Astrocyte of the spinal cord (primary cell): ENCODE data around the gene GRID1.
"Not testable (repeated sequence)": the region's sequence is repeated elsewhere in the genome, so short reads cannot be mapped to it uniquely, and the experiment has no call there.

Experiments
- DNase-seq: peaks from one replicate; pipeline ENCODE4 v3.0.0; 2011; ENCODE audit warnings: low read depth, low spot score
- H3K4me3 ChIP-seq: 2 replicates; pipeline ENCODE4 v1.5.1; 2011; ENCODE audit warnings: low read depth, mild to moderate bottlenecking, low read length, moderate library complexity
- CTCF ChIP-seq: IDR thresholded peaks from 2 replicates; pipeline ENCODE4 v1.5.1; 2012; ENCODE audit warnings: low read depth, mild to moderate bottlenecking, low read length, inconsistent platforms
- in situ Hi-C: cut with HindIII; loops from 2 replicates; pipeline ENCODE4 v1.10.0; 2017; ENCODE audit warnings: low sequenced_read_pairs

The GRID1 gene

GRCh38 chr10:85961073-85961472 is 405.5 kb downstream of the GRID1 start:
- DNase-seq = no peak
- TF ChIP-seq CTCF = no peak
- no peak overlapping the region for H3K4me3 ChIP-seq
- in situ Hi-C loops = no loop called here

- no peak for DNase-seq
- TF ChIP-seq CTCF = no peak
- H3K4me3 ChIP-seq = no peak overlapping the region
- in situ Hi-C loops = no loop called here
These were observed 407.4 kb downstream of the GRID1 start for GRCh38 chr10:85959239-85959638.

- no peak overlapping the region for H3K4me3 ChIP-seq
- no peak for TF ChIP-seq CTCF
- no peak for DNase-seq
- in situ Hi-C loops = no loop called here
These were observed 415.7 kb downstream of the GRID1 start for GRCh38 chr10:85950921-85951320.

- in situ Hi-C loops = no loop called here
- no peak overlapping the region for H3K4me3 ChIP-seq
- no peak for TF ChIP-seq CTCF
- DNase-seq = no peak
These were observed 419.8 kb downstream of the GRID1 start for GRCh38 chr10:85946713-85947326.

- in situ Hi-C loops = no loop called here
- H3K4me3 ChIP-seq = no peak overlapping the region
- no peak for DNase-seq
- no peak for TF ChIP-seq CTCF
These were observed 430.4 kb downstream of the GRID1 start for GRCh38 chr10:85936161-85936560.

GRCh38 chr10:85934586-85934985 is 432.0 kb downstream of the GRID1 start:
- no peak overlapping the region for H3K4me3 ChIP-seq
- in situ Hi-C loops = no loop called here

GRCh38 chr10:85929993-85930392 is 436.6 kb downstream of the GRID1 start:
- in situ Hi-C loops, DNase-seq, H3K4me3 ChIP-seq: not testable (repeated sequence)

More at GRCh38 chr10:85934586-85934985, 432.0 kb downstream of the GRID1 start:
- TF ChIP-seq CTCF = no peak
- DNase-seq = no peak
